HuH-7 (cell line): ENCODE data around the gene SCPEP1.

ENCODE experiments used
- DNase-seq: peaks from one replicate; pipeline ENCODE4 v3.0.0; 2011; ENCODE audit warnings: low spot score

SCPEP1 gene

DNA sequence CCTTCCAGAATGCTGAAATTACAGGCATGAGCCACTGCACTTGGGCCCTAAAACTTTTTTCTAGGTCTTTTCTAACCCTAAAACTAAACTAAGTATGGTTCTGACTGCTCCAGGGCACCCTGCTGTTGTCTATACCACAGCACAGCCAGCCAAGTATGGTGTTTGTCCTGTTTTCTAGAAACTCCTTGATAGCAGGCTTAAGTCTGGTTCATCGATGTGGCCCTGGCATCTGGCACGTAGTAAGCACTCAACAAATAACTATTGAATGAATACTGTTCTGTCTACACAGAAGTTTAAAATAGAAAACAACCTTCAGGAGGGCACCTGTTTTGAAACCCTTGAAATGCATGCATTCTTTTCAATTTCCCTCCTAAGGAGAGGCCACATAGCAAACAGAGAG lies 62.6 kb downstream of the SCPEP1 start:
- no peak for DNase-seq

GRCh38 chr17:57043276-57043675 lies 65.3 kb downstream of the SCPEP1 start:
- no peak for DNase-seq

DNA sequence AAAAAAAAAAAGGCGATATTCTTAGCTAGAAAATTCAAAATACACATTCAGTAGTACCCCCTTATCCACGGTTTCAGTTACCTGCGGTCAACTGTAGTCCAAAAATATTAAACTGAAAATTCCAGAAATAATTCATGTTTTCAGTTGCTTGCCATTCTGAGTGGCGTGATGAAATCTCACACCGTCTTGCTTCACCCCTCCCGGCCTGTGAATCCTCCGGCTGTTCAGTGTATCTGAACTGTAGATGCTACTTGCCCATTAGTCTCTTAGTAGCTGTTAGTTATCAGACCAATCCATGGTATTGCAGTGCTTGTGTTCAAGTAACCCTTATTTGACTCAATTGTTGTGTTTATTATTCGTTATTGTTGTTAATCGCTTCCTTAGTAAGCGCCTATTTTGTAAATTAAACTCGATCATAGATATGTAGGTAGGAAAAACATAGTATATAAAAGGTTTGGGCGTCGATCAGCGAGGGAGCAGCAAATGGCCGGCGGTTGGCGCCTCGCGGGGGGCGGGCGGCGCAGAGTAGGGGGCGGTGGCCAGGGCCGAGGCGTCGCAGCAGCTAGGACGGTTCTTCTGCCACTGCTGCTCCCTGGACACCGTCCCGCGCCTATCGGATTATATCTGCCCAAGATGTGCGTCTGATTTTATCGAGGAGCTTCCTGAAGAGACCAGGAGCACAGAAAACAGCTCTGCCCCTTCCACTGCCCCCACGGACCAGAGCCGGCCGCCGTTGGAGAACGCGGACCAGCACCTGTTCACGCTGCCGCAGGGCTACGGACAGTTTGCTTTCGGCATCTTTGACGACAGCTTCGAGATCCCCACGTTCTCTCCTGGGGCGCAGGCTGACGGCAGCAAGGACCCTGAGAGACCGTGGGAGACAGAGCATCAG lies 67.3 kb downstream of the SCPEP1 start:
- DNase-seq, result no peak

DNA sequence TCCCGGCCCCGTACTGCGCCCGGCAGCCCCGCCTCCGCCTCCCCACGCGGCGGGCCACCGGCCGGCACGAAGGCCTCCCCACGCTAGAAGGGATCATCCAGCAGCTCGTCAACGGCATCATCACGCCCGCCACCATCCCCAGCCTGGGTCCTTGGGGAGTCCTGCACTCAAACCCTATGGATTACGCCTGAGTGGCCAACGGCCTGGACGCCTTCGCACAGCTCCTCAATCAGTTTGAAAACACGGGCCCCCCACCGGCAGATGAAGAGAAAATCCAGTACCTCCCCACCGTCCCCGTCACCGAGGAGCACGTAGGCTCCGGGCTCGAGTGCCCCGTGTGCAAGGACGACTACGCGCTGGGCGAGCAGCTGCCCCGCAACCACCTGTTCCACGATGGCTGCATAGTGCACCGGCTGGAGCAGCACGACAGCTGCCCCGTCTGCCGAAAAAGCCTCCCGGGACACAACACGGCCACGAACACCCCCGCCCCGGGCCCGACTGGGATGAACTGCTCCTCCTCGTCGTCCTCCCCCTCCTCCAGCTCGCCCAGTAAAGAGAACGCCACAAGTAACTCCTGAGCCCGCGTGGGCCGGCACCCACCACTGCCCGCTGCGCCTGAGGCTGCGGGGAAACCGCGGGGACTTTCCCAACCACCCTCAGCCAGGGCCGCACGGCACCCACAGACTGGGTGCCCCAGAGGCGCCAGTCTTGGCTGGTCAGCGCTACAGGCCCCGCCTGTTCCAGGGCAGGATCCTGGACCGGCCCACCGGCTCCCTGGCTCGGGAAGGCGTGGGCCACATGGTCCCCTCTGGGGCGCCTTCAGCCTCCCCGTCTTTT lies 68.2 kb downstream of the SCPEP1 start:
- DNase-seq, result no peak

GRCh38 chr17:57046749-57047148 lies 68.8 kb downstream of the SCPEP1 start:
- no peak for DNase-seq

GRCh38 chr17:57048096-57048495 lies 70.2 kb downstream of the SCPEP1 start:
- DNase-seq, result no peak

DNA sequence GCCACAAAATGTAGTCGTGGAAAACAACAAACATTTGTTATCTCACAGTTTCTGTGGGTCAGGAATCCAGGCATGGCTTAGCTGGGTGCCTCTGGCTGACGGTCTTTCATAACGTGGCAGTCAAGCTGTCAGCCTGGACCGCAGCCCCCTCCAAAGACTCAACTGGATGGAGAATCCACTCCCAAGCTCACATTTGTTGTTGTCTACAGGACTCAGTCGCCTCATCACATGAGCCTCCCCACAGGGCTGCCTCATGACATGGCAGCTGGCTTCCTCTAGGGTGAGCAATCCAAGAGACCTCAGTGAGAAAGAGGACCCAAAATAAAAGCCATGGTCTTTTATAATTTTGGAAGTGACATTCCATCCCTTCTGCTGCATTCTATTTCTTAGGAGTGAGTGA lies 72.4 kb downstream of the SCPEP1 start:
- DNase-seq, result peak; percentile 29

GRCh38 chr17:57051886-57052361 lies 74.0 kb downstream of the SCPEP1 start:
- no peak for DNase-seq
